Stomach (tissue), 4 donors: ENCODE data around the gene P2RX4.

Experiments
- CTCF ChIP-seq, 7 experiments: fragments of 450-650 bp in 4 of 7; fragments of 200-600 bp in 3 of 7; sonication (generic) in 3 of 7; IDR thresholded peaks; one replicate each; pipeline ENCODE4 v1.5.1; 2016 to 2019; ENCODE audit warnings: antibody characterized with exemption in 7 of 7, control low read depth in 2 of 7, mild to moderate bottlenecking in 1 of 7
- EP300 ChIP-seq: sonication (generic); formaldehyde crosslinking; IDR thresholded peaks from one replicate; pipeline ENCODE4 v1.6.1; 2017; ENCODE audit warnings: antibody characterized with exemption

- TF ChIP-seq CTCF (IDR thresholded peaks at IDR 0.05) (no peak), EP300 (no peak)
These were observed 28.8 kb downstream of the P2RX4 start for GRCh38 chr12:121238604-121239350.
